Jurkat, Clone E6-1 (cell line): Measurements from ENCODE around the gene CD52. TPM values are rescaled to one million over a fixed set of nuclear protein-coding genes. Genes with fewer than 3 reads are reported as not detected.

Experiments
- DNase-seq: peaks from one replicate; pipeline ENCODE4 v3.0.0-alpha.2; 2011; ENCODE audit warnings: low read depth, low spot score
- H3K4me3 ChIP-seq: 2 replicates; pipeline ENCODE4 v1.5.1; 2011; ENCODE audit warnings: mild to moderate bottlenecking, low read length, control low read depth, moderate library complexity
- polyA plus RNA-seq: library from polyadenylated mRNA; unstranded; fragments of >200 nt; gene quantifications from one replicate; pipeline ENCODE4 v1.2.1, GENCODE V29; 2012; ENCODE audit warnings: missing spikeins; ENCODE audit not compliant: insufficient read length, insufficient read depth

CD52 gene
- 38.8 TPM for polyA plus RNA-seq

- DNase-seq: peak; percentile 87
- H3K4me3 ChIP-seq: peak within 1 kb of the TSS; percentile 25
These were observed at the start of gene CD52 for GRCh38 chr1:26317612-26318337. TSS of gene CD52 (plus strand) at chr1:26317958. CDS start at chr1:26318018, 60 bp downstream.

GRCh38 chr1:26268290-26269197, 49.2 kb upstream of the CD52 start:
- no peak for DNase-seq
- H3K4me3 ChIP-seq: no peak overlapping the region

GRCh38 chr1:26269198-26269550, 48.6 kb upstream of the CD52 start:
- DNase-seq: no peak
- no peak overlapping the region for H3K4me3 ChIP-seq

GRCh38 chr1:26274801-26275425, 42.8 kb upstream of the CD52 start:
- H3K4me3 ChIP-seq: no peak overlapping the region
- no peak for DNase-seq

GRCh38 chr1:26275580-26276431, 42.0 kb upstream of the CD52 start:
- peak; percentile 72 for DNase-seq
- H3K4me3 ChIP-seq: no peak overlapping the region

GRCh38 chr1:26276432-26276838, 41.3 kb upstream of the CD52 start:
- H3K4me3 ChIP-seq: no peak overlapping the region
- DNase-seq: no peak

GRCh38 chr1:26277261-26277661, 40.5 kb upstream of the CD52 start:
- no peak overlapping the region for H3K4me3 ChIP-seq
- no peak for DNase-seq

- H3K4me3 ChIP-seq: no peak overlapping the region
- DNase-seq: no peak
These were observed 40.0 kb upstream of the CD52 start for GRCh38 chr1:26277719-26278118.

- no peak for DNase-seq
- H3K4me3 ChIP-seq: no peak overlapping the region
These were observed 39.5 kb upstream of the CD52 start for GRCh38 chr1:26278303-26278702.

- no peak for DNase-seq
- peak overlapping the region; percentile 76 for H3K4me3 ChIP-seq
These were observed 38.9 kb upstream of the CD52 start for GRCh38 chr1:26278724-26279455.

- DNase-seq: peak; percentile 72
- peak within 1 kb of the TSS; percentile 76 for H3K4me3 ChIP-seq
These were observed 38.1 kb upstream of the CD52 start, which contains the start of gene SH3BGRL3 for GRCh38 chr1:26279456-26280332. TSS of gene SH3BGRL3 (plus strand) at chr1:26280086. CDS start at chr1:26280156, 70 bp downstream.

GRCh38 chr1:26280333-26281042, 37.3 kb upstream of the CD52 start:
- peak; percentile 43 for DNase-seq

GRCh38 chr1:26281091-26281958, 36.4 kb upstream of the CD52 start:
- no peak for DNase-seq
- peak overlapping the region; percentile 76; the same call in 1 of the 2 replicates for H3K4me3 ChIP-seq

More at GRCh38 chr1:26280333-26281042, 37.3 kb upstream of the CD52 start:
- peak overlapping the region; percentile 76 for H3K4me3 ChIP-seq

- DNase-seq: no peak
- no peak overlapping the region for H3K4me3 ChIP-seq
These were observed 35.8 kb upstream of the CD52 start for GRCh38 chr1:26281971-26282370.

GRCh38 chr1:26282401-26282918, 35.3 kb upstream of the CD52 start:
- DNase-seq: no peak
- H3K4me3 ChIP-seq: no peak overlapping the region
